Thyroid gland (tissue), 4 donors: ENCODE measurements around the gene COMTD1. TPM values are rescaled to one million over a fixed set of nuclear protein-coding genes. Genes with fewer than 3 reads are reported as not detected.

Experiments used
- DNase-seq, 2 donors: peaks; one replicate each; pipeline ENCODE4 v3.0.0-alpha.2; 2019
- H3K27ac ChIP-seq, 3 donors: fragments of 200-600 bp; sonication (generic); 1 replicate in 2 of 3; 2 replicates in 1 of 3; pipeline ENCODE4 v1.5.1; 2016 to 2019; ENCODE audit warnings: mild to moderate bottlenecking in 1 of 3, moderate library complexity in 1 of 3
- H3K27me3 ChIP-seq: fragments of 200-600 bp; sonication (generic); one replicate; pipeline ENCODE4 v1.5.1; 2019
- H3K36me3 ChIP-seq, 2 donors: fragments of 200-600 bp; sonication (generic); one replicate each; pipeline ENCODE4 v1.5.1; 2016 to 2019
- H3K4me1 ChIP-seq, 2 donors: fragments of 200-600 bp; sonication (generic); one replicate each; pipeline ENCODE4 v1.5.1; 2017 to 2019
- H3K4me3 ChIP-seq, 3 donors: fragments of 200-600 bp; sonication (generic); replicated peaks in 1 of 3; 1 replicate in 2 of 3; 2 replicates in 1 of 3; pipeline ENCODE4 v1.5.1; 2016; ENCODE audit warnings: mild to moderate bottlenecking in 1 of 3
- H3K9me3 ChIP-seq: fragments of 200-600 bp; sonication (generic); one replicate; pipeline ENCODE4 v1.5.1; 2017
- CTCF ChIP-seq, 6 experiments: fragments of 200-600 bp in 3 of 6; fragments of 450-650 bp in 3 of 6; sonication (generic) in 3 of 6; IDR thresholded peaks; one replicate each; pipeline ENCODE4 v1.5.1; 2016 to 2019; ENCODE audit warnings: antibody characterized with exemption in 6 of 6, mild to moderate bottlenecking in 2 of 6, inconsistent platforms in 1 of 6, moderate library complexity in 1 of 6
- POLR2A ChIP-seq, 2 donors: fragments of 450-650 bp; IDR thresholded peaks; one replicate each; pipeline ENCODE4 v1.6.1; 2017; ENCODE audit warnings: antibody characterized with exemption in 2 of 2, mild to moderate bottlenecking in 2 of 2, moderate library complexity in 1 of 2
- WGBS, 2 donors: methylation state at CpG; one replicate each; pipeline ENCODE4 v1.1.5; 2017; 5-methylcytosine and 5-hydroxymethylcytosine counted together
- intact Hi-C: fragments of 100-400 bp; cut with DNase I; formaldehyde crosslinking; loops from one replicate; pipeline ENCODE4 v1.15.1; 2023
- total RNA-seq, 4 donors: library from RNA; depleted of rRNA; stranded (reverse); fragments of >200 nt; gene quantifications; one replicate each; pipeline ENCODE4 v1.2.3, GENCODE V29; 2016

The COMTD1 gene
- total RNA-seq, 4 donors from 2014 or later: 43.4 to 74.0 (median 68.7) TPM

GRCh38 chr10:75280236-75280635 lies 44.5 kb upstream of the COMTD1 start:
- intact Hi-C loops: no loop called here
- H3K36me3 ChIP-seq: no peaks in the 10 kb centered on the region
- no peak overlapping the region for H3K27ac ChIP-seq
- peaks cover 0 to 6% of the 10 kb centered on the region in 2 donors for H3K4me1 ChIP-seq
- H3K4me3 ChIP-seq: no peak overlapping the region
- no peak for TF ChIP-seq CTCF (IDR thresholded peaks at IDR 0.05)
- TF ChIP-seq POLR2A (IDR thresholded peaks at IDR 0.05): no peak
- H3K27me3 ChIP-seq: no peaks in the 10 kb centered on the region
- 80 to 95% methylated on average over 2 of the region's 2 CpGs for WGBS, 2 donors
- H3K9me3 ChIP-seq: no peaks in the 10 kb centered on the region
- DNase-seq: no peak

GRCh38 chr10:75276069-75276872 lies 40.5 kb upstream of the COMTD1 start:
- Histone ChIP-seq H3K4me1 (peaks cover 0 to 2% of the 10 kb centered on the region in 2 donors), H3K9me3 (no peaks in the 10 kb centered on the region), H3K27me3 (no peaks in the 10 kb centered on the region), H3K27ac (no peak overlapping the region), H3K36me3 (no peaks in the 10 kb centered on the region), H3K4me3 (no peak overlapping the region)
- 32 to 35% methylated on average over 38 to 39 of the region's 46 CpGs for WGBS, 2 donors
- intact Hi-C loops: no loop called here
- no peak for TF ChIP-seq POLR2A (IDR thresholded peaks at IDR 0.05)
- no peak for TF ChIP-seq CTCF (IDR thresholded peaks at IDR 0.05)
- DNase-seq: peak; percentile 30 to 40

- intact Hi-C loops: no loop called here
- 66% methylated on average over 7 of the region's 7 CpGs for WGBS, 2 donors
Observed at GRCh38 chr10:75272896-75273295, 37.1 kb upstream of the COMTD1 start.

GRCh38 chr10:75272094-75272493 lies 36.3 kb upstream of the COMTD1 start:
- no peak overlapping the region for H3K4me3 ChIP-seq
- TF ChIP-seq CTCF (IDR thresholded peaks at IDR 0.05) (no peak), POLR2A (IDR thresholded peaks at IDR 0.05) (no peak)
- intact Hi-C loops: no loop called here
- H3K4me1 ChIP-seq: peaks cover 0 to 2% of the 10 kb centered on the region in 2 donors
- H3K36me3 ChIP-seq: no peaks in the 10 kb centered on the region
- no peaks in the 10 kb centered on the region for H3K9me3 ChIP-seq
- H3K27me3 ChIP-seq: no peaks in the 10 kb centered on the region
- DNase-seq: no peak
- no peak overlapping the region for H3K27ac ChIP-seq
- WGBS, 2 donors: 91 to 92% methylated on average over 5 of the region's 5 CpGs

More at GRCh38 chr10:75272896-75273295, 37.1 kb upstream of the COMTD1 start:
- Histone ChIP-seq H3K9me3 (no peaks in the 10 kb centered on the region), H3K27ac (no peak overlapping the region), H3K4me1 (peaks cover 0 to 2% of the 10 kb centered on the region in 2 donors), H3K27me3 (no peaks in the 10 kb centered on the region), H3K4me3 (no peak overlapping the region), H3K36me3 (no peaks in the 10 kb centered on the region)
- TF ChIP-seq POLR2A (IDR thresholded peaks at IDR 0.05) (no peak), CTCF (IDR thresholded peaks at IDR 0.05) (no peak)
- DNase-seq: no peak

GRCh38 chr10:75269605-75270004 lies 33.8 kb upstream of the COMTD1 start:
- H3K4me1 ChIP-seq: no peaks in the 10 kb centered on the region
- no peak for DNase-seq
- no peaks in the 10 kb centered on the region for H3K36me3 ChIP-seq
- 88 to 96% methylated on average over 5 of the region's 5 CpGs for WGBS, 2 donors
- intact Hi-C loops: no loop called here
- no peaks in the 10 kb centered on the region for H3K27me3 ChIP-seq
- H3K4me3 ChIP-seq: no peak overlapping the region
- no peak for TF ChIP-seq CTCF (IDR thresholded peaks at IDR 0.05)
- TF ChIP-seq POLR2A (IDR thresholded peaks at IDR 0.05): no peak
- H3K27ac ChIP-seq: no peak overlapping the region
- H3K9me3 ChIP-seq: no peaks in the 10 kb centered on the region
